Effector memory CD4-positive, alpha-beta T cell (primary cell): ENCODE data around the gene C16orf87.

Source experiments
- DNase-seq, 3 donors: peaks; one replicate each; pipeline ENCODE4 v3.0.0-alpha.2; 2020
- H3K27ac ChIP-seq: 2 replicates; pipeline ENCODE4 v1.7.0; 2013; ENCODE audit warnings: mild to moderate bottlenecking, low read length, moderate library complexity; ENCODE audit not compliant: insufficient read depth, poor library complexity, severe bottlenecking
- H3K27me3 ChIP-seq: replicated peaks from 2 replicates; pipeline ENCODE4 v1.7.0; 2013; ENCODE audit warnings: mild to moderate bottlenecking, low read length; ENCODE audit not compliant: insufficient read depth, control insufficient read depth, poor library complexity, severe bottlenecking
- H3K36me3 ChIP-seq: 2 replicates; pipeline ENCODE4 v1.7.0; 2013; ENCODE audit warnings: mild to moderate bottlenecking, low read length, moderate library complexity; ENCODE audit not compliant: control insufficient read depth, insufficient read depth
- H3K4me1 ChIP-seq: 2 replicates; pipeline ENCODE4 v1.7.0; 2013; ENCODE audit warnings: low read length, mild to moderate bottlenecking; ENCODE audit not compliant: control insufficient read depth, insufficient read depth, poor library complexity, severe bottlenecking
- H3K4me3 ChIP-seq: 2 replicates; pipeline ENCODE4 v1.7.0; 2013; ENCODE audit warnings: low read length, low read depth, mild to moderate bottlenecking; ENCODE audit not compliant: insufficient read depth, poor library complexity, severe bottlenecking
- H3K9me3 ChIP-seq: 2 replicates; pipeline ENCODE4 v1.7.0; 2013; ENCODE audit warnings: mild to moderate bottlenecking, low read length, moderate library complexity; ENCODE audit not compliant: control insufficient read depth

C16orf87 gene

DNA sequence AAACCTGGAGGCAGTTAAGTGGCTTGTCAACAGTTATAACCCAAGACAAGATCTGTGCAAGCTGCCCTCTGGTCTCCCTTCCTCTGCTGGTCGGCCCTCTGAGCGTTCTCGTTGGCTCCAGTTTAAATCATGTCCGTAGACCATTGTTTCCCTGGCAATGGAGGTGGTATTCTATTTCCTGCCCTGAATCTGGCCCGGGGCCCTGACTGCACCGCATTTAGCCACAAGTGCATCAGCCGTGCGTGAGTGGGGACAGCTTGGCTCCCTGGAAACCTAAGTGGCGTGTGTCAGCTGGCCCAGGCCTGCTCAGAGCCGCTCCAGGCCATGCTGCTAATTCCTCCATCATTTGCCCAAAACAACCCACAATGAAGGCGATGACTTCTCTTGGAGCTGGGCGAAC is 67.8 kb downstream of the C16orf87 start:
- no peaks in the 10 kb centered on the region for H3K36me3 ChIP-seq
- no peak overlapping the region for H3K27ac ChIP-seq
- no peak overlapping the region for H3K4me3 ChIP-seq
- no peaks in the 10 kb centered on the region for H3K9me3 ChIP-seq
- H3K27me3 ChIP-seq = no peaks in the 10 kb centered on the region
- DNase-seq = no peak
- no peaks in the 10 kb centered on the region for H3K4me1 ChIP-seq

- no peaks in the 10 kb centered on the region for H3K27me3 ChIP-seq
Observed at GRCh38 chr16:46762583-46762982, 68.4 kb downstream of the C16orf87 start.

GRCh38 chr16:46759309-46759708 is 71.7 kb downstream of the C16orf87 start:
- no peak for DNase-seq
- no peaks in the 10 kb centered on the region for H3K27me3 ChIP-seq
- H3K4me1 ChIP-seq = no peaks in the 10 kb centered on the region

More at GRCh38 chr16:46762583-46762982, 68.4 kb downstream of the C16orf87 start:
- H3K4me3 ChIP-seq = no peak overlapping the region
- no peaks in the 10 kb centered on the region for H3K36me3 ChIP-seq
- no peaks in the 10 kb centered on the region for H3K4me1 ChIP-seq
- no peak for DNase-seq
- H3K9me3 ChIP-seq = no peaks in the 10 kb centered on the region
- H3K27ac ChIP-seq = no peak overlapping the region

DNA sequence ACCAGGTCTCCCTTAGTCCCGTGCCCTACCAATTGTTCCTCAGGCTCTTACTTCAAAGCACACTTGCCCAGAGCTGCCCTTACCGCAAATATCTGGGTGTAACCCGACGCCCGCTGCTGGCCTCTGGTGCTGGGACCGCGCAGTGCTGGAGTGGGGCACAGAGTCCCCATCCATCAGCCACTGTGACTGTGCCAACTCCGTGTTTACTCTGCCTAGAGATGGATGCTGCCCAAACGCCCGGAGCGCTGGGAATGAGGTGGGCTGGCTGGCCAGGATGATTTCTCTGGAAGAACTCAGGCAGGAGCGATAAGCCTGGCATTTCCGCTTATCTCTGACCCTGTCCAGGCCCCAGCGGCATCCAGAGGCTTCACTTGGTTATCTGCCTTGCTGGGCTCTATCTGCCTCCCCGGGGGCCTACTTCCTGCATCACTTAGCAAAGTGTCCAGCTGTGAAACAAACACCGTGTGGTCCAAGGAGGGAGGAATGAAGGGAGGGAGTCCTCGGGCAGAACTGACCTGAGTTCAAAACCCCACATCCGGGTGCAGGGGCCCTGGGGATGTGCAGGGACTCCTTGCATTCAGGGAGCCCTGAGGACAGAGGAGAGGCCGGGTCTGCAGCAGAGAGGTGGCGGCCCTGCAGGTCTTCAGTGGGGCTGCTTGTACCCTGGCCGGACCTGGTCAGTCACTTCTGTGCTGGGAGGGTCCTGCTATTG is 73.5 kb downstream of the C16orf87 start:
- H3K4me1 ChIP-seq = no peaks in the 10 kb centered on the region
- no peak for DNase-seq
- H3K36me3 ChIP-seq = no peaks in the 10 kb centered on the region
- no peaks in the 10 kb centered on the region for H3K9me3 ChIP-seq
- H3K4me3 ChIP-seq = no peak overlapping the region
- no peaks in the 10 kb centered on the region for H3K27me3 ChIP-seq
- H3K27ac ChIP-seq = no peak overlapping the region

More at GRCh38 chr16:46759309-46759708, 71.7 kb downstream of the C16orf87 start:
- Histone ChIP-seq H3K36me3 (no peaks in the 10 kb centered on the region), H3K27ac (no peak overlapping the region), H3K4me3 (no peak overlapping the region), H3K9me3 (no peaks in the 10 kb centered on the region)

GRCh38 chr16:46756772-46757171 is 74.2 kb downstream of the C16orf87 start:
- H3K9me3 ChIP-seq = no peaks in the 10 kb centered on the region
- no peaks in the 10 kb centered on the region for H3K4me1 ChIP-seq
- DNase-seq = no peak

GRCh38 chr16:46753015-46753414 is 78.0 kb downstream of the C16orf87 start:
- no peak overlapping the region for H3K27ac ChIP-seq
- H3K4me1 ChIP-seq = no peaks in the 10 kb centered on the region
- DNase-seq = no peak
- no peaks in the 10 kb centered on the region for H3K36me3 ChIP-seq
- H3K27me3 ChIP-seq = no peaks in the 10 kb centered on the region
- no peak overlapping the region for H3K4me3 ChIP-seq
- H3K9me3 ChIP-seq = no peaks in the 10 kb centered on the region

More at GRCh38 chr16:46756772-46757171, 74.2 kb downstream of the C16orf87 start:
- Histone ChIP-seq H3K27ac (no peak overlapping the region), H3K4me3 (no peak overlapping the region), H3K27me3 (no peaks in the 10 kb centered on the region), H3K36me3 (no peaks in the 10 kb centered on the region)

- no peaks in the 10 kb centered on the region for H3K9me3 ChIP-seq
- no peak for DNase-seq
- no peak overlapping the region for H3K27ac ChIP-seq
- no peak overlapping the region for H3K4me3 ChIP-seq
- no peaks in the 10 kb centered on the region for H3K4me1 ChIP-seq
- no peaks in the 10 kb centered on the region for H3K27me3 ChIP-seq
- H3K36me3 ChIP-seq = no peaks in the 10 kb centered on the region
Observed at GRCh38 chr16:46751381-46751780, 79.6 kb downstream of the C16orf87 start.

DNA sequence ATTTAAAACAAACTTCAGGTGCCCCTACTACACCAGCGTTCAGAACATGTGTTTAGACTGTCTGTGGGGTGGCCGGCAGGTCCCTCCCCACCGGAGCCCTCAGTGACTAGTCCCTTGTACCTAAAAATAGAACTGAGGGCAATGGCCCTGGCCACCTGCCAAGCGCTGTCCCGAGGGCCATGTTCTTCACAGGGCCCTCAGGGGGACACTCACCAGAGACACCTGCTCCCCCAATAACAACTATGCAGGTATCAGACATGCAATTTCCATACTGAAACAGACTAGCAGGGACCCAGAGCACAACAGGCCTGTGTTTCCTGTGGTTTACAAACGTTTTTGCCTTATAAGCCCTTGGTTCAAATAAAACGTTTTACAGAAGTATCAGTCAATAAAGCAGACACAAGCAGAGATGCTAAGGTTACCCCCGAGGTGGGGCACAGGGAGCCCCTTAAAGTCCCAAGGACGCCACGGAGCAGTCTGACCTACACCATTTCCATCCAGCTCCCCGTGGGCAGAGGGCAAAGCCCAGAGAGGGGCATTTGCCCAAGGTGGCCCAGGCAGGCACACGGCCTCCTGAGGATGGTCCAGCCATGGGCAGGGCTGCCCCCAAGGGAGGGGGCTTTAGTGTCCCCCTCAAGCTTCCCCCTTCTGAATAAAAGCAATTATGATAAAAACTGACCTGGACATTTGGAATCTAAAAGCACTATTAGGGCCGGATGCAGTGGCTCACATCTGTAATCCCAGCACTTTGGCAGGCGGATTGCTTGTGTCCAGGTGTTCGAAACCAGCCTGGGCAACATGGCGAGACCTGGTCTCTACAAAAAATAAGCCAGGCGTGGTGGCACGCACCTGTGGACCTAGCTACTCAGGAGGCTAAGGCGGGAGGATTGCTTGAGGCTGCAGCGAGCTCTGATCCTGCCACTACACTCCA is 81.9 kb downstream of the C16orf87 start:
- Histone ChIP-seq H3K27me3 (no peaks in the 10 kb centered on the region), H3K4me1 (no peaks in the 10 kb centered on the region), H3K9me3 (no peaks in the 10 kb centered on the region), H3K27ac (no peak overlapping the region), H3K36me3 (no peaks in the 10 kb centered on the region), H3K4me3 (no peak overlapping the region)
- no peak for DNase-seq

GRCh38 chr16:46747777-46748651 is 83.0 kb downstream of the C16orf87 start, which contains the start of gene MYLK3:
Gene MYLK3 (minus strand): TSS chr16:46748344. CDS start chr16:46748193, 151 bp downstream.
- Histone ChIP-seq H3K4me1 (no peaks in the 10 kb centered on the region), H3K4me3 (no peak within 1 kb of the TSS), H3K9me3 (no peaks in the 10 kb centered on the region), H3K27me3 (no peaks in the 10 kb centered on the region), H3K36me3 (no peaks in the 10 kb centered on the region), H3K27ac (no peak within 1 kb of the TSS)
- DNase-seq = no peak
